Heart left ventricle (tissue), 13 donors: ENCODE data around the gene CHAT.

ENCODE experiments used
- POLR2A ChIP-seq, 2 donors: fragments of 450-650 bp; IDR thresholded peaks; one replicate each; pipeline ENCODE4 v1.6.1; 2017; ENCODE audit warnings: antibody characterized with exemption in 2 of 2, mild to moderate bottlenecking in 2 of 2, moderate library complexity in 2 of 2
- TF ChIP-seq, protein P1 (sequence below), 12 donors: fragments of 200-600 bp; sonication (generic) in 4 of 12; IDR thresholded peaks; one replicate each; pipeline versions ENCODE4 v1.5.0 to v1.8.0; 2018 to 2022; ENCODE audit warnings: antibody characterized with exemption in 12 of 12, mild to moderate bottlenecking in 5 of 12
- donor health status: ischemic (EF 13 %, LVEDD 7.1; RV severe dilation, severe dysfunction).
- donor health status: DM: no; HTN: yes; CAD: no.
- donor health status: DM: no; HTN: no; CAD: no.
- donor health status: ischemic (EF 25% LVEDD 6.9; RV normal size, moderate dysfunction).
- donor health status: ischemic (EF 25% LVEDD 5.7; RV mildly dilated, moderate dysfunction).
- donor health status: ischemic (EF 35%, LVEDD 5.7; RV mildly dilated, moderate dysfunction).
- donor health status: nonischemic (EF 11% LVEDD 7.7; RV severe dilation, severe dysfunction).
- donor health status: DM: yes; HTN: yes; CAD: no.
- donor health status: PGD.
- donor health status: ischemic (EF 29% LVEDD 5.4; RV normal size, mild dysfunction).
- donor health status: nonischemic (EF 23%, LVEDD 6.1; RV moderate dilation, normal function).

DNA sequence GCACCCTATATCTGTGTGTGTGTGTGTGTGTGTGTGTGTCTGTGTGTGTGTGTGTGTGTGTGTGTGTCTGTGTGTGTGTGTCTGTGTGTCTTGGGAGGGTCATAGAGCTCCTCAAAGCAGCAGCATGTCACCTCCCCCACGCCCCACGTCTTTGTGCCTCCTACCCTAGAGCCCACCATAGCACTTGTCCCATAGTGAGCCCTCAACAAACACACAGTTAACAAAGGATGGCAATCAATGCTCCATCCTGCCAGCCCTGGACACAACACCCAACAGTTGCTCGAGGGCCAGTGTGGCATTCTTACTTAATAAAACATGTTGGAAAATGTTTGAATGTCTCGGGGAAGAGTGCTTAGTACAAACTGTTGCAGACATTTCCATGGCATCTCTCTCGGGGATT, 96.1 kb downstream of the CHAT start:
- TF ChIP-seq POLR2A (IDR thresholded peaks at IDR 0.05): no peak
- TF ChIP-seq, protein P1, sequence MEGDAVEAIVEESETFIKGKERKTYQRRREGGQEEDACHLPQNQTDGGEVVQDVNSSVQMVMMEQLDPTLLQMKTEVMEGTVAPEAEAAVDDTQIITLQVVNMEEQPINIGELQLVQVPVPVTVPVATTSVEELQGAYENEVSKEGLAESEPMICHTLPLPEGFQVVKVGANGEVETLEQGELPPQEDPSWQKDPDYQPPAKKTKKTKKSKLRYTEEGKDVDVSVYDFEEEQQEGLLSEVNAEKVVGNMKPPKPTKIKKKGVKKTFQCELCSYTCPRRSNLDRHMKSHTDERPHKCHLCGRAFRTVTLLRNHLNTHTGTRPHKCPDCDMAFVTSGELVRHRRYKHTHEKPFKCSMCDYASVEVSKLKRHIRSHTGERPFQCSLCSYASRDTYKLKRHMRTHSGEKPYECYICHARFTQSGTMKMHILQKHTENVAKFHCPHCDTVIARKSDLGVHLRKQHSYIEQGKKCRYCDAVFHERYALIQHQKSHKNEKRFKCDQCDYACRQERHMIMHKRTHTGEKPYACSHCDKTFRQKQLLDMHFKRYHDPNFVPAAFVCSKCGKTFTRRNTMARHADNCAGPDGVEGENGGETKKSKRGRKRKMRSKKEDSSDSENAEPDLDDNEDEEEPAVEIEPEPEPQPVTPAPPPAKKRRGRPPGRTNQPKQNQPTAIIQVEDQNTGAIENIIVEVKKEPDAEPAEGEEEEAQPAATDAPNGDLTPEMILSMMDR (IDR thresholded peaks at IDR 0.05): no peak
